T-helper 2 cell (primary cell): ENCODE data around the gene CCDC85C.

Experiments used
- DNase-seq, 5 experiments: peaks; one replicate each; pipeline versions ENCODE4 v3.0.0 to v3.0.0-alpha.2; 2012 to 2022

The CCDC85C gene

GRCh38 chr14:99507860-99508640, 96.0 kb downstream of the CCDC85C start:
- no peak for DNase-seq

DNA sequence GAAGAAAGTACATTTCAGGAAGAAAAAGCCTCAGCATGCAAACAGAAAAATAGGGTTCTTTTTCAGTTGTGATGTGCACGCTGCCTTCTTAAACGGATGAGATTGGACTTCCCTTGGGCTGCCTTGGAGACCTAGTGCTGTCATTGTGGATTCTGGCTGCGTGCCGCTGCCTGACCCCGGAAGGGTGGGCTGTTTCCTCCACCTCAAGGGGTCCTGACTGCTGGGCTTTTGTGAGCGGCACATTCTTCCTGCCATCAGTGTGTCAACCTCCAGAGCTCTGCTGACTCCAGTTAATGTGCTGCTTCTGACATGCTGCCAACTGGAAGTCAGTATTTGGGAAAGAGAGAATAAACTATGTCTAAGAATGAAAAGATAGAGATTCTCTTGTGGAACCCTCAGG, 97.7 kb downstream of the CCDC85C start:
- DNase-seq: no peak

DNA sequence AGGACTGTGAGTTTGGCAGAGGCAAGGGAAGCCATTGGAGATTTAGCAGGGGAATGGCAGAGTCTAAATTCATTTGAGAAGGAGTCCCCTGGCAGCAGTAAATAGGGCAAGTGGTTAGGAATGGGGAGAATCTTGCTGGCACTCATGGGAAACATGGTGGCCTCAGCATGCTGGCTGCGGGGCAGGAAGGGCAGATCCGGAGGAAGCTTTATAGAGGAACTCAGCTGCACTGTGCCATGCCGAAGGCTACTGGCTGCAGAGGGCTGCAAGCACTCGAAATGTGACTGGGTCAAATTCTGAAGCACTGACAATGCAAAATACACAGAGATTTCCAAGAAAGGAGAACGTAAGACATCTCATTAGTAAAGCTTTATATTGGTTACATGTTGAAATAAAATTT, 98.9 kb downstream of the CCDC85C start:
- no peak for DNase-seq

GRCh38 chr14:99503848-99504453, 100.1 kb downstream of the CCDC85C start:
- no peak for DNase-seq

- DNase-seq: no peak
These were observed 101.0 kb downstream of the CCDC85C start for GRCh38 chr14:99502989-99503421.

DNA sequence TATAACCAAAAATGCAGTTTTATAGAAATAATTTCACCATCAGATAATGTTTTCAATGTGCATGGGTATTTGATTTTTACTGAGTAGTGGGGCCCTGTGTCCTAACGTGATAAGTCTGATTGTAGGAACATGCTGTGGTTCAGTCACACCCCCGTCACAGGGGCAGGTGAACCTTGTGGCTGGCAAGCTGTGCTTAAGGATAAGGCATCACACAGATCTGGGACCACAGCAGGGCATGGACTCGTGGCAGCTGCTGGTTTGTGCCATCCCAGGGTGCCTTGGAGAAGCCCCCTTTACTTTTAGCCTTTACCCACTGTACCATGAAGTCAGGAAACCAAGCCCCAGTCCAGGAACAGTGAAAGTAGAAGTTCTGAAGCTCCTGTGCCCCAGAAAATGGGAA, 106.1 kb downstream of the CCDC85C start:
- DNase-seq: no peak

DNA sequence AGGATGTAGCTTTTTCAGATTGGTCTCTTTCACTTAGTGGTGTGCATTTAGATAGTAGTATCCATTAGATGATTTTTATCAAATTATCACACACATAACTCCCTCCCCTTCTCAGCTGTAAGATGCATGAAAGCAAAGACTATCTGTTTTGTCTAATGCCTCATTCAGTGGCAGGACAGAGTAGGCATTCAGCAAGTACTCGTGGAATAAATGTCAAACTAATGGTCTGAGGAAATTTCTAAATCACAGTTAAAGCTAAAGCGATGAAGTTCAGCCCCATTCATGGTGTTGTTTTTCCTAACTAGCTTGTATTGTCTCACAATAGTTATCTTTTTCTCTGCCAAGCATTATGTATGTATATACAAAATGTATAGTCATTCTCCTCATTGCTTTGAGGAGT, 106.7 kb downstream of the CCDC85C start:
- DNase-seq: no peak

DNA sequence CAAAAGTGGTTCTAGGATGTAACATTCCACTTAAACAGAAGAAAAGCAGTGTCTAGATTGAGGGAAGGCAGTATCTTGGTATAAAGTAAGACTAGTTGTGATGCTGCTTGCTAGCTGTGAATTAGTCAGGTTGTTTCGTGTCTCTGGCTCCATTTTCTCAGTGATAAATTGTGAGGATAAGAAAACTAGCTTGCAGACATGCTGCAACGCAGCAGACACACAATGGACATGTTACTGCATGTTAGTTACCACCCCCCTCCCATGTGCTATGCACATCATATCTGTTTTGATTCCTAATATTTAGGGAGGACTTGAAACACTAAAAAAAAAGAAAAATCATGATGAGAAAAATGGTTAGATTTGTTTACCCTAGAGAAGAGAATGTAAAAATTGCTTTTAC, 119.9 kb downstream of the CCDC85C start:
- no peak for DNase-seq

GRCh38 chr14:99481745-99482099, 122.3 kb downstream of the CCDC85C start:
- DNase-seq: peak in 1 of 5 experiments; percentile 46

- peak; percentile 99 to 100 (median 100) for DNase-seq
These were observed 122.9 kb downstream of the CCDC85C start, which contains the start of gene CCNK for GRCh38 chr14:99480917-99481744. Gene CCNK (plus strand): TSS chr14:99481409. CDS start chr14:99492678, 11,269 bp downstream.

DNA sequence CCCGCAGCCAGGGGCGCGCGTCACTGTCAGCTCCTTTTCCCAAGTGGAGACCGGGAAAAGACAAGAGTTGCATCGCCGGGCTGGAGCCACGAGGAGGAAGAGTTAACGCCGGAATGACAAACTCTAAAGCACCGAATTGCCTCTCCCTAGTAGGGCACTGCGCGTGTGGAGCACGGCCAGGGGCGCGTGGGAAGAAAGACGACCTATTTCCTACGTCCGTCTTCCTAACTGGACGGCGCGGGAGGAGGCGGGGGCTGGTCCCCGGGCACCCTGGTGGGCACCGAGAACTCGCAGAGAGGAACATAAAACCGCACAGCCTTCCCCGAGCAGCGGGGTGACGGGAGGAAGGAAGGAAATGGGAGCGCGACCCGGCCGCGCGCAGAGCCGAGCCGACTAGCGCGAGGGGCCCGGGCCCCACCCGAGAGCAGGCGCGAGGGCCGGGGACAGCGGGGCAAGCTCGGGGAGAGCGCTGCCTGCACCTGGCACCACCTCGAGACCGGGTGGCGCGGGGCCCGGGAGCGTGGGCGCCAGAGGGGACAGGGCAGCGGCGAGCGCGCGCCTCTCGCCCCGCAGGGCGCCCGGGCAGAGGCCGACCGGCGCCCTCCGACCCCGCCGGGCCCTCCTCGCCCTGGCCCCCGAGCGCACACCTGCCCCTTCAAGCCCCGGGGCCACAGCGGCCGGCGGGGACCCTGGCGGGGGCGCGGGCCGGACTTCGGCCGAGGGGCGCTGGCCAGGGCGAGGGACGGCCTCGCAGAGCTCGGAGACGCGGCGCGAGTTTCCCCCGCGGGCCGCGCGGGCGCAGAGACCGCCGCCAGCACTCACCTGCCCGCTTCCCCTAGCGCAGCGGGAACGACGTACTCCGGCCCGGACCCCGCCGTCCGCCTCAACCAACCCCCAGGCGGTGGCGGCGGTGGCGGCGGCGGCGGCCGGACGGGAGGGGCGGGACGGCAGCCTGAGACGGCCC, 123.8 kb downstream of the CCDC85C start, which contains the start of gene SETD3:
SETD3 (minus strand) TSS at position 954 of the 964 bp plus-strand sequence. CDS start 15,054 bp downstream, outside the sequence.
- DNase-seq: peak in 4 of 5 experiments; percentile 18 to 30 (median 22)

GRCh38 chr14:99479160-99479905, 124.7 kb downstream of the CCDC85C start:
- DNase-seq: no peak

DNA sequence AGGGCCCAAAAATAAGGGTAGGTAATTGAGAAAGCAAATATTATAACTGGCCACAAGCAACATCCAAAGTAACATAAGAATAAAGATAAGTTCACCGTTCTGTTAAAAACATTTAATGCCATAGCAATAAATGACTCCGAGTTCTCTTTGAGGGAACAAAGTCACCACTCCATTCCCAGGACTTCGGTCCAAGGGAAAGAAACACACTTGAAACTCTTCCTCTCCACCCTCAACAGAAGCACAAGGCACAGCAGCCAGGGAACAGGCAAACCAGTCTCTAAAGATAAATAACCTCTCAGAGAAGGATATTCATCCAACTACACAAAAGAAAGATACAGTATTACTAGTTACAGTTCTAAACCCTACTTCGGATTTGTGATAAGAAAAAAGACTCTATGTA, 125.9 kb downstream of the CCDC85C start:
- no peak for DNase-seq

- no peak for DNase-seq
These were observed 127.1 kb downstream of the CCDC85C start for GRCh38 chr14:99476864-99477263.

- no peak for DNase-seq
These were observed 128.3 kb downstream of the CCDC85C start for GRCh38 chr14:99475660-99476059.

DNA sequence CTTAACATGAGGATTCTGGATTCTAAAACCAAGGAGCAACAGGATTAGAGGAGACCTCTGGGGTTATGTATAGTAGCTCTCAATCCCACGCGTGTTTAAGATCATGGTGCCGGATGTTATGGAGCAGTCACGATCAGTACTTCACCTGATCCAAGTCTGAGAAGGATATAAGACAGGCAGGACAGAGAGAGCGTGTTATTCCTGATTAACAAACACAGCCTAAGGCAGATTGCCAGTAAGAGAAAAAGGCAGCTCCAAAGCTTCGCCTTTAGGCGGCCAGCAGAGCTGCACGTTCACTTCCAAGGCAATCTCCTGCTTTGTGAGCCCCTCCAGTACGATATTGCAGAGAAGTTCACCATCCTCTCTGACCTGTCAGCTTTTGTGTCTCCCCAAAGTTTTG, 128.8 kb downstream of the CCDC85C start:
- no peak for DNase-seq

DNA sequence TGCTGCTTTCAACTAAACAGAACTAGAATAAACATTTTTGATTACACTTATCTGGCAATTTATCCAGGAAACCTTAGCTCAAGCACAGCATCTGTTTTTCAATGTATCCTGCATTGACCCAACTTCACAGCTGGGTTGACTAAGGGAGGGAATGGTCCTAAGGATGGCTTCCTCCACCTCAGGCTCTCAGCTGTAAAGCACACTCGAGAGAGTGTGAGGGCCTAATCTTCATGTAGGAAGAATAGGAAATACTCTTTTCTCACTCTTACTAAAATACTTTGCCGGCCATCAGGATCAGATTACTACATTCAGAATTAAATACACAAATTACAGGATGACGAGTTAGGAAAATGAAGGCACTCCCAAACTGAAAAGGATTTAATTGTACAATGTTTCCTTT, 130.5 kb downstream of the CCDC85C start:
- DNase-seq: no peak

DNA sequence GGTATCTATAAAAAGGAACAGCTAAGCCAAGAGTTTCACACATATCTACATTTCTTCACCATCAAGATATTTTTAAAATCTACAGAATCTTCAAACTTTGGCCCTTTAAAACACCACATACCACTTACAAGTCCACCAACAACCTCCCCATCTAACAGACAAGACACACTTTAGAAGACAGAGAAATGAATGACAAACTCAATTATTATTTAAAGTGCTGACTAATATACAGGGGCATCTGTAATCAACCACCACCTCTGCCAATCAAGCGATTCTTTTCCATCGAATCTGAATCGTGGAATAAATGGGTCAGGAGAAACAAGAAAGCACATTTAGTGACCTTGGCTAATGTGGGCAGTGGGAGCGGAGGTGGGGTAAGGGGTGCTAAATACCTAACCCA, 131.1 kb downstream of the CCDC85C start:
- DNase-seq: no peak

DNA sequence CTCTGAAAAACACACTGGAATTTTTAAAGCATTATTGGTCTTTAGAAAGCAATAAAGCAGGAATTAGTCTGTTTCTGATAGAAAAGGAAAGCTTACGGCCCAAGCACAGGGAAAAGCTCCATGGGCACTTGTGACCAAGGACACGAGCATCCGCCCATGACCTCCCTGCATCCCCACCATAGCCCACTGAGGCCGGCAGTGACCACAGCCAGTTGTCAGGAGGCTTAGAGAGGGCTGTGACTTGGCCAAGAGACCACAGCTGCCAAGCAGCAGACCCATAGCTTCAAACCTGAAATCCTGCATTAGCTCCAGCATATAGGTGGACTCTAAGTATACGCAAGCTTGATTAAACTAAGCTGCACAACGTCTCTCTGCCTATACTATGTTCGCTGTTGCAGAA, 132.3 kb downstream of the CCDC85C start:
- no peak for DNase-seq

GRCh38 chr14:99468836-99469592, 135.0 kb downstream of the CCDC85C start:
- no peak for DNase-seq

- DNase-seq: no peak
These were observed 135.9 kb downstream of the CCDC85C start for GRCh38 chr14:99468081-99468480.
